HepG2 (cell line): ENCODE measurements around the gene ENO4.

Source experiments
- CEBPB ChIP-seq: IDR thresholded peaks from 2 replicates; pipeline ENCODE4 v1.6.1; 2011; ENCODE audit warnings: low read depth, low read length, improper control_type of control experiment, borderline replicate concordance
- CTCF ChIP-seq: sonication (generic); formaldehyde crosslinking; IDR thresholded peaks from 2 replicates; pipeline ENCODE4 v1.5.0; 2020; ENCODE audit warnings: mild to moderate bottlenecking, missing genetic modification reagents, moderate library complexity
- MYC ChIP-seq: sonication (generic); formaldehyde crosslinking; IDR thresholded peaks from 2 replicates; pipeline ENCODE4 v1.9.0; 2021; ENCODE audit warnings: missing genetic modification reagents, borderline replicate concordance
- POLR2AphosphoS5 ChIP-seq: IDR thresholded peaks from 2 replicates; pipeline ENCODE4 v1.6.1; 2012; ENCODE audit warnings: low read depth, low read length
- RFX1 ChIP-seq: fragments of 450-650 bp; IDR thresholded peaks from 2 replicates; pipeline ENCODE4 v1.6.1; 2017
- ZBTB26 ChIP-seq: IDR thresholded peaks from 2 replicates; pipeline ENCODE4 v1.6.1; 2016; ENCODE audit warnings: missing compliant biosample characterization, missing genetic modification reagents, borderline replicate concordance

GRCh38 chr10:116826803-116827202 is 22.5 kb upstream of the ENO4 start:
- no peak for TF ChIP-seq POLR2AphosphoS5
- no peak for TF ChIP-seq MYC (CRISPR knock-in tag)
- no peak for TF ChIP-seq CTCF (CRISPR knock-in tag)
- no peak for TF ChIP-seq RFX1
- TF ChIP-seq ZBTB26: no peak
- no peak for TF ChIP-seq CEBPB
